Stimulated activated CD8-positive, alpha-beta memory T cell treated with anti-CD3 and anti-CD28 coated beads, Interleukin-7, amount 100 ng/mL, for 24 hours (primary cell): ENCODE data around the gene INS.
"Not testable (repeated sequence)": the region's sequence is repeated elsewhere in the genome, so short reads cannot be mapped to it uniquely, and the experiment has no call there.

ENCODE experiments used
- DNase-seq: peaks from one replicate; pipeline ENCODE4 v3.0.0-alpha.2; 2020; ENCODE audit warnings: low read depth

Gene INS

GRCh38 chr11:2198621-2199365 is 37.8 kb upstream of the INS start:
- DNase-seq: no peak

DNA sequence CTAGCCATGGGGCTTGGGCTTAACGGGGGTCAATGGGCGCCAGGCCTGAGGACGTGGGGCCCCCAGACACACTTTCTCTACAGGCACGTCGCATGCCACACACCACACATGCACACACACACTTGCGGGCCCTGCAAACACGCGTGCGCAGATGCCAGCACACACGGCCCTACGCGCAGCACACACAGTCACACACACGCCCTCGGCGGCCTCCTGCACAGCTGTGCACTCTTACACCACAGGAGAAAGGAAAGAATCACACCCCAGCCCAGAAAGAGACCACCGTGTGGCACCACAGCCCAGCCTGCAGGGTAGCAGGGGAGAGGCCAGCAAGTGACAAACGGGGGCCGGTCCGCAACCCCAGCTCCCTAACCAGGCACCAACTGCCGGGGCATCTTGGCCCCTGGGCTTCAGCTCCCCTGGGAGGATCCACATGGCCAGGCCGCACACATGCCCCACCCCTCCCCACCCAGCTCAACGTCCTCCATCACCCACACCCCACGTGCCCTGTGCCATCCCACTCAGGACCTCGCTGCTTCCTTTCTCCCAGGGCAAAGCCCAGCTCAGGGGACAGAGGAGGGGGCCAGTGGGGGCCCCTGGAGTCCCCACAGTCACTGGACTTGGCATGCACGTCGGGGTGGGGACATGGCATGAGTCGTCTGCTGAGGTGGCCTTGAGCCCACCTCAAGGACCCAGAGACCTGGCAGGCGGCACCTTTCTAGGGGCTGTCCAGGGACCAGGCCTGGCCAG is 36.9 kb upstream of the INS start:
- no peak for DNase-seq

- DNase-seq: peak; percentile 48
Measured at GRCh38 chr11:2196970-2197770, 36.2 kb upstream of the INS start.

GRCh38 chr11:2195756-2196088 is 34.7 kb upstream of the INS start:
- DNase-seq: no peak

DNA sequence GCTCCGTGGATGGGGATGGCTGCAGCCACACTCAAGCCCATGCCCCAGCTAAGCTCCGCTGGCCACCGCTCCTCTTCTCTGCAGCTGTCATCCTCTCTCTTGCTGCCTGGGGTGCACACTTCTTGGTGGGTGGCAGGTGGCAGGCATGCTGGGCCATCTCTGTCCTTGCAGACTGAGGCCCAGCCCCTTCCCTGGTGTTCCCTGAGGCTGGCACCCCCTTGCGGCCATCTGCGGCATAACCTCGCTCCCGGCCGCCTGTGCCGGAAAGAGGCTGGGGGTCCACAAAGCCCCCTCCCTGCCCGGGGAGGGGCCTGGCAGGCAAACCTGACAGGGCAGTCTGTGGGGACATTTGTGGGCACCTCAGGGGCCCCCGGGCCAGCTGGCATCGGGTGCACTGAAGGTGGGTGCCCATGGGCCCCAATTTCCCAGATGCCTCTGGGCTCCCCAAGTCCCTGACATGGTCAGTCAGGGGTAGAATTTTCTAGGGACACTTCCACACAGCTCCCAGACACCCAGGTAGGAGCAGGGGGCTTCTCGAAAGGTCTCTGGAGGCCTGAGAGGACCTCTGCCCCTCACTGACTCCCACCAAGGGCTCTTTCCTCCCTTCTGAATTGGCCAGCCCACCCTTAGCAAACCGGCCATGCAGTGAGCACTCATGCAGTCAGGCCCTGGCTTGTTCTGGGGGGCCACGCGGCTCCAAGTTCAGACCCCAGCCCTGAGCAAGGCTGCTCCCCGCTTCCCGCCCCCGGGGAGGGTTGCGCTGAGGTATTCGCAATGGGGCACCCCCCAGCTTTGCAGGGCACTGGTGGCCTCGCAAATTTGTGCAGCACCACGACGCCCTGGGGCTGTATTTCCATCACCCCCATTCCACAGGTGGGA is 34.1 kb upstream of the INS start:
- peak; percentile 37 for DNase-seq

GRCh38 chr11:2193888-2194595 is 33.0 kb upstream of the INS start:
- not testable (repeated sequence) for DNase-seq

DNA sequence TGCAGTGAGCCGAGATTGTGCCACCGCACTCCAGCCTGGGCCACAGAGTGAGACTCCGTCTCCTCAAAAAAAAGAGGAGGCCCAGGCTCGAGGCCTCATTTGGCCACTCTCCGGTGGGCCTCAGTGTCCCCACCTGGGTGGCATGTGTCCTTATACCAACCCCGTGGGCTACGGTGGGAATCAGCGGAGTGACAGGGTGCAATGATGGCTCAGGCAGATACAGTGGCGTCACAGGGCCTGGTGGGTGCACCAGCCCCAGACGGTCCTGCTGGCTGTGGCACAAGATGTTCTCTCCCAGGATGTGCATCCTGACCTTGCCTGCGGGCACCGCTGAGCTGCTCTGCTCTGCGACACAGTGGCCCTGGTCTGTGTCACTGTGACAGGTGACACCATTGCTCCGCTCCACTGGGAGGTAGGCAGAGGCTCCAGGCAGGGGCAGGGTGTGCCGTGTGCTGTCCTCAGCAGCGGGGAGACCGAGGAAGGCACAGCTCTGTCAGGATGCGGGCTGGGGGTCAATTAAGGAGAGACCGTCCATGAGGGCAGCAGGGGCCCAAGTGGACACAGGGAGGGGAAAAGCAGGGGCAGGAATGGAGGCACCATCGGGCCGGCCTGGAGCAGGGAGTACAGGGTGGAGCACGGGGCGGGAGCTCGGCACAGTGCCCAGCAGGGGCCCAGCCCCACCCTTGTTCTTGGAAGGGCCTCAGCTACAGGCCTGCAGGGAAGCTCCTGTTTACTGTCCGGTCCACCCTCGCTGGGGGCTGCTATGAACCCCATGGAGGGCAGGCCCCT is 32.3 kb upstream of the INS start:
- no peak for DNase-seq

DNA sequence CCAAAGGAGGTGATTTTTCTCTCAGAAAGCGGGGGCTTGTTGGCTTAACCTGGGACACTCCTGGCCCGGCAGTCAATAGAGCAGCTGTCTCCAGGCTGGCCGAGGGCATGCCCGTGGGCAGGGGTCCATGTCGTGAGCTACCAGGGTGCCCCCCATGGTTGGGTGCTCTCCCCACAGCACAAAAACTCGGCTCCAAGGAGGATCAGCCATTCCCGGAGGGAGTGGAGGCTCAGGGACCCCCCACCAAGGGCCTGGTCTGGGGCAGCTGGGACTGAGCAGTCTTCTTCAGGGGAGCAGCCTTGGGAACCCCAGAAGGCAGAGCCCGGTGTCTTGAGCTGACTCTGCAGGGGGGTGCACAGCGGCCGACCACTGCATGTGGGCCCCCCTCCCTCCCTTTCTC is 31.4 kb upstream of the INS start:
- no peak for DNase-seq

- DNase-seq: no peak
Measured at GRCh38 chr11:2191883-2192282, 30.9 kb upstream of the INS start.

DNA sequence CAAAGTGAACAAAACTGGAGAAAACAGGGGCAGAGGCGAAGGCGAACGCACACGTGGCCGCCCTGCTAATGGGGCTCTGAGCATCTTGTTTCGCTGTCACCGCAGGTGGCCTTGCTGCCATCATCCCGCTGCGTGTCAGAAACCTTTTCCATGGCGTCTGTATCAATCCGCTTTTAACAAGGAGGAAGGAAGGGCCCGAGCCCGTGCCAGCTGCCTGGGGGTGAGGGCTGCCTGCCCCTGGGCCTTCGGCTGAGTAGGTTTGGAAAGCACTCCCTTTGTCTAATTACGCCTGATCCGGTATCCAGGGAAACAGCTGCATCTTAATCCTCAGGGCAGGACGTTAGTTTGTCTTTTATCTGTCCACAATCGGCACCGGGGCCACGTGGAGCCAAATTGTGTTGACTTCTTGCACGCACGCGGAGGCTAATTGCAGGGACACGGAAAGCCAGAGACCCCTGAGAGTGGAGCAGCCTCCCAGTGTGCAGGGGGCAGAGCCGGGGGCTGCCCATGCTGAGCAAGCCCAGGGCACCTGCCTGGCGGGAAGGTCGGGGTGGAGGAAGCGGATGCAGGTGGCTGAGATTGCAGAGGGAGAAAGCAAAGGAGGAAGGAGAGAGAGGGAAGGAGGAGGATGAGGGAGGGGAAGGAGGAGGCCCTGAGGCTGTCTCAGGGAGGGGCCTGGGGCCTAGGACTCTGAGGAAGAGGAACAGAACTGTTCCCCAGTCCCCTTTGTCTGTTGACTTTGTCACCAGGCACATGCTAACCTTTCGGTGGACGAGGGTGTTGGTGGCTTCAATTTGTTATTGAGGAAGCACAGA is 29.9 kb upstream of the INS start:
- DNase-seq: no peak

DNA sequence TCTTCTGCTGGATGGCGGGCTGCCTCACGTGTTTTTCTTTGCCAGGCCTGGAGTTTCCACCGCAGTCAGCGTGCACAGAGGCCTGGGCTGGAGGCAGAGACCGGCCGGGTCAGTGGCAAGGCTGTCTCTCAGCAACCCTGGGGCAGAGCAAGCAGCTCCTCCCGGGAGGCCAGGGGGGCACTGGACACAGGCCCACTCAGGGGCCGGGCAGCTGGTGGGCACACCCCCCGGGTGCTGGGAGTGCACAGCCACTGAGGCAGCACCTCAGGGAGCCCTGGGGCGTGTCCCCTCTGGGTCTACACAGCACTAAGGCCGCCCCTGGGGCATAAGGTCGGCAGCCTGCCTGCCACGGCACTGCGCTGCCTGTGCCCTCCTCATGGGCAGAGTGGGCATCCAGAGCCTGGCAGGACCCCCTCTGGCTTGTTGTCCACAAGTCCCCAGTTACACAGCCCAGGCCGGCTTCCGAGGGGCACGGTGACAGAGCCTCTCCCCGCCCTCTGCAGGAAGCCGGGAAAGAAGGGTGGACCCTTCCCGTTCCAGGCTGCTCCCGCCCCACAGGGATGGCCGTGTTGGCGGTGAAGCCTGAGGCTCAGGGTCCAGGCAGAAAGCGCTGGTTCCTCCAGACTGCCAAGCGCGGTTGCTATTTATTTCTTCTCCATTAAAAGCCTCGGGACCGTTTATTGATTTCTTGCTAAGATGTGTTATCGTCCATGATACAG is 29.1 kb upstream of the INS start:
- DNase-seq: no peak

DNA sequence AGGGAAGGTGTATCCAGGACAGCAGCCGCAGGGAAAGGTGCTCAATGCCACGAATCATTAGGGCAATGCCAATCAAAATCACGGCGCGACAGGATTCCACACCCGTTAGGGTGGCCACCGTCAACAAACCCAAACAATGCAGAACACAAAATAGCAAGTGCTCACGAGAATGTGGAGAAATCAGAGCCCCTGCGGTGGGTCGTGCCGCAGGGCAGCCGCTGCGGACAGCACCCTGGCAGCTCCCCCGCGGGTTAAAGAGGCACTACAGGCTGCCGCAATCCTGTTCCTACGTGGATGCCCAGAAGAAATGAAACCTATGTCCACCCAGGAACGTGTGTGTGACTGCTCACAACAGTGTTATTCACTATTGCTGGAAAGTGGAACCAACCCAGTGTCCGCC is 27.7 kb upstream of the INS start:
- DNase-seq: no peak

DNA sequence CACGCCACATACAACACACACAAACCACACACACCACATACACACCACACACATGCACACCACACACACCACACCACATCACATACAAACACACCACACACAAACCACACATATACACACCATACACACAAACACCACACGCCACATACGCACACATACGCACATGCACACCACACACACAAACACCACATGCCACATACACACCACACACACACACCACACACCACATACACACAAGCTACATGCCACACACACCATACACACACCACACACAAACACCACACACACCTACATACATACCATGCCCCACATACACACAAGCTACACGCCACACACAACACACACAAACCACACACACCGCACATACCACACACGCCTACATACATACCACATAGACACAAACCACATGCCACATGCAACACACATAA is 26.3 kb upstream of the INS start:
- DNase-seq: no peak

DNA sequence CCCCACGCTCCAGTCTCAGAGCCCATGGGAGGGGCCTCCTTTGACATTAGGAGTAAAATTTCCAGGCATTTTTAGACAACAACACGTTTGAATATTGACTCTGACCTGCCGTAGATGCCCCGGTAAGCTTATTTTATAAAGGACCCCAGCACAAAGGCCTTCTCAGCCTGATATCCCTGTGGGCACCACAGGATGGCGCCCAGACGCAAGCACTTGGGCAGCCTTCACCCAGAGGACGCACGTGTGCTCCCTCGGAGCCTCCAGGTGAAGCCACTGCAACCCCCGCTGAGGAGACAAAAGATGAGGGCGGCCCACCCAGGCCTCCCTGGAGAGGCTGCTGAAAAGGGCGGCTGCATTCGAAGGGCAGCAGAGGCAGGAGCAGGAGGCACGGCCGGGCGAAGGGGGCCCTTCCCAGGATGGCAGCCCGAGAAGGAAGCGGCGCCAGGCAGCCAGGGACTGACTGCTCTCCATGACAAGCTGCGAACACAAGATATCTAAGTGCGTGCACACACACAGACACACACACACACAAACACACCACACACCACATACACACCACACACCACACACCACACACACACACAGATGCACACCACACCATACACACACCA is 25.8 kb upstream of the INS start:
- DNase-seq: peak; percentile 17

DNA sequence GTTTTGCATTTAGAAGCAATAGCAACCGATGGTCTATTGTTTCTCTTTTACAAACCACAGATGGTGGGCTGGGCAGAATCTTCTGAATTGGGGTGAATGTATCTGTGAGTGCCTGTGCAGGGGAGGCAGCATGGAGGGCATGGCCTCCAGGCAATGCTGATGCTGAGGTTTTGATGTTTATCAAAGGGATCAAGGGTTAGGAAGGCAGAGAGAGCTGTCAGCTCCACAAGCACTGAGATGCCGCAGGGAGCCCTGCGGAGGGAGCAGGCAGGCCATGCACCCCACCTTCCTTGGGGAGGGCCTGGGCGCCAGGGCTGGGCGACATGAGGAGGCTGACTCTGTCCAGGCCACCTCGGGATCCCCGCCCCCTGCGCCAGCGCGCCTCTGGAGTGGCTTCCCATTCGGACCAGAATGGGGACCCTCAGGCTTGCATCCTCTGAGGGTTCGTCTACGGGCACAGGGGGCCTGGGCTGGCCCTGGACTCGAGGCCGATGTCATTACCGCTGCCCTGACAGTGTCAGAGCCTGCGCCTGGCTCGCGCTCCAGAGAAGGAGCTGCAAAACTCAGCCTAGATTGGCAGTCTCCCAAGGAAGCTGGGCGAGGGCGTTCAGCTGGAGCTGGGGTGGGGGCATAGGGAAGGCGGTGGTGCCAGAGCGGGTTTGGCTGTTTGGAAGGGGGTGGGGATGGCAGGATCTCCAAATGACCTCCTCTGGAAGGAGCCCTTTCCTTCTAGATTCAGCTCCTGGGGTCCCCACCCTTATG is 24.5 kb upstream of the INS start:
- no peak for DNase-seq

DNA sequence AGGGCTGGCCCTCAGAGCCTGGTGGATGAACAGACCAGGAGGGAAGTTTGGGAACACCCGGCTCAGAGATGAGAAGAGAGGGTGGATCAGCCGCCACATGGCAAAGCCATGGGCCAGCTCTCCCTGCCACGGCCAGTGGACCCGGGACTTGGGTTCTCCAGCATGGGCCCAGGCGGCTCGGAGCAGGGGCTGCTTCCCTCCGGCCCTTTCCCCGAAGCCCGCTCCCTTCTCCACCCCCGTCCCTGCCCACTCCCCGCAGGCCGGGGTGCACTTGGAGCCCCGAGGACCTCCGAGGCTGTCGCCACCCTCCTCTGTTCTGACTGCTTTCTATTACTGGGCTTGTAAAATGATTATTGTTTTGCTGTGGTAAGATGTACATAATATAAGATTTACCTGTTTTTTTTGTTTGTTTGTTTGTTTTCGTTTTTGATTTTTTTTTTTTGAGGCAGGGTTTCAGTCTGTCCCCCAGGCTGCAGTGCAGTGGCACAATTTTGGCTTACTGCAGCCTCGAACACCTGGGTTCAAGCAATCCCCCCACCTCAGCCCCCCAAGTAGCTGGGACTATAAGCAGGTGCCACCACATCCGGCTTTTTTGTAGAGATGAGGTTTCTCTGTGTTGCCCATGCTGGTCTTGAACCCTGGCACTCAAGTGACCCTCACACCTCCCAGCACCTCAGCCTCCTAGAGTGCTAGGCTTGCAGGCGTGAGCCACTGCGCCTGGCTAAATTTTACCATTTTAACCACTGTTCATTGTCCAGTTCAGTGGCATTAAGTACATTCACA is 21.9 kb upstream of the INS start:
- DNase-seq: no peak

- DNase-seq: no peak
Measured at GRCh38 chr11:2182075-2182474, 21.1 kb upstream of the INS start.
